IMR-90 (cell line): ENCODE results near the gene SPACDR. TPM values are rescaled to one million over a fixed set of nuclear protein-coding genes. Genes with fewer than 3 reads are reported as not detected.

ENCODE experiments used
- ATAC-seq: fragments of 200-7000 bp; cut with Tn5 transposase; 2 replicates; pipeline ENCODE4 v1.9.1; 2020; ENCODE audit warnings: low read depth, mild to moderate bottlenecking, moderate library complexity
- BruUV-seq: library from RNA; stranded (reverse); fragments of 400-500 nt; replicated peaks from 2 replicates; lab custom pipeline; 2021; lab: Mats Ljungman, UMichigan
- CTCF ChIA-PET: fragments of 300-600 bp; formaldehyde crosslinking; extraction: SDS; loops from one replicate; lab custom pipeline; 2021; ENCODE audit warnings: antibody characterized with exemption; lab: Yijun Ruan, JAX
- POLR2A ChIA-PET: fragments of 300-600 bp; sonication (Branson Sonifier 250); formaldehyde crosslinking; loops from one replicate; lab custom pipeline; 2022; ENCODE audit warnings: antibody characterized with exemption; ENCODE audit not compliant: unreplicated experiment; lab: Charles Lee
- DNase-seq: peaks from one replicate; pipeline ENCODE4 v3.0.0; 2013
- H2AFZ ChIP-seq: replicated peaks from 2 replicates; pipeline ENCODE3; 2013; ENCODE audit warnings: low read length, mild to moderate bottlenecking; ENCODE audit not compliant: poor library complexity
- H2AK5ac ChIP-seq: 2 replicates; pipeline ENCODE4 v1.6.1; 2013; ENCODE audit warnings: low read depth, low read length, inconsistent platforms
- H2AK9ac ChIP-seq: replicated peaks from 2 replicates; pipeline ENCODE3; 2013; ENCODE audit warnings: mild to moderate bottlenecking, low read depth, low read length, moderate library complexity; ENCODE audit not compliant: poor library complexity
- H2BK120ac ChIP-seq: 2 replicates; pipeline ENCODE4 v1.6.1; 2013; ENCODE audit warnings: low read depth, low read length, inconsistent platforms
- H2BK15ac ChIP-seq: 3 replicates; pipeline ENCODE4 v1.6.1; 2013; ENCODE audit warnings: low read depth, low read length, inconsistent platforms
- H2BK20ac ChIP-seq: 2 replicates; pipeline ENCODE4 v1.6.1; 2013; ENCODE audit warnings: low read depth, mild to moderate bottlenecking, inconsistent platforms, low read length, moderate library complexity
- H2BK5ac ChIP-seq: 2 replicates; pipeline ENCODE4 v1.6.1; 2013; ENCODE audit warnings: mild to moderate bottlenecking, low read depth, low read length, inconsistent platforms; ENCODE audit not compliant: poor library complexity, severe bottlenecking
- H3K14ac ChIP-seq: replicated peaks from 2 replicates; pipeline ENCODE4 v1.6.1; 2013; ENCODE audit warnings: low read depth, low read length, inconsistent platforms
- H3K18ac ChIP-seq: 2 replicates; pipeline ENCODE4 v1.6.1; 2013; ENCODE audit warnings: low read depth, low read length, control low read depth
- H3K23ac ChIP-seq: 2 replicates; pipeline ENCODE4 v1.6.1; 2013; ENCODE audit warnings: low read depth, low read length, inconsistent platforms
- H3K27ac ChIP-seq: 2 replicates; pipeline ENCODE4 v1.5.1; 2013; ENCODE audit warnings: mild to moderate bottlenecking, control low read depth, low read length; ENCODE audit not compliant: insufficient read depth
- H3K27me3 ChIP-seq: 2 replicates; pipeline ENCODE4 v1.6.1; 2013; ENCODE audit warnings: low read length; ENCODE audit not compliant: control insufficient read depth, insufficient read depth
- H3K36me3 ChIP-seq: 2 replicates; pipeline ENCODE4 v1.6.1; 2013; ENCODE audit warnings: low read length, mixed read lengths; ENCODE audit not compliant: control insufficient read depth, insufficient read depth
- H3K4ac ChIP-seq: 2 replicates; pipeline ENCODE4 v1.6.1; 2013; ENCODE audit warnings: low read depth, low read length, inconsistent platforms
- H3K4me1 ChIP-seq: 2 replicates; pipeline ENCODE4 v1.6.1; 2013; ENCODE audit warnings: low read length, mixed read lengths; ENCODE audit not compliant: control insufficient read depth, insufficient read depth
- H3K4me2 ChIP-seq: 2 replicates; pipeline ENCODE4 v1.6.1; 2013; ENCODE audit warnings: low read depth, mild to moderate bottlenecking, control low read depth, low read length, moderate library complexity
- H3K4me3 ChIP-seq: 2 replicates; pipeline ENCODE4 v1.5.1; 2013; ENCODE audit warnings: low read depth, mild to moderate bottlenecking, control low read depth, low read length, moderate library complexity; ENCODE audit not compliant: insufficient read depth
- H3K56ac ChIP-seq: 2 replicates; pipeline ENCODE4 v1.6.1; 2013; ENCODE audit warnings: low read length, inconsistent platforms; ENCODE audit not compliant: insufficient read depth; ENCODE audit errors: extremely low read depth
- H3K79me1 ChIP-seq, 2 experiments: 2 replicates each; pipeline ENCODE4 v1.6.1; 2013; ENCODE audit warnings: low read length in 2 of 2, inconsistent platforms in 1 of 2, low read depth in 1 of 2
- H3K9ac ChIP-seq: 2 replicates; pipeline ENCODE4 v1.6.1; 2013; ENCODE audit warnings: low read depth, low read length, control low read depth
- H3K9me1 ChIP-seq: 2 replicates; pipeline ENCODE4 v1.6.1; 2013; ENCODE audit warnings: low read length, inconsistent platforms; ENCODE audit not compliant: insufficient read depth
- H3K9me3 ChIP-seq: 2 replicates; pipeline ENCODE4 v1.6.1; 2013; ENCODE audit warnings: low read length; ENCODE audit not compliant: control insufficient read depth, insufficient read depth
- H4K20me1 ChIP-seq: 2 replicates; pipeline ENCODE4 v1.6.1; 2013; ENCODE audit warnings: low read length, inconsistent platforms; ENCODE audit not compliant: insufficient read depth
- H4K5ac ChIP-seq: 2 replicates; pipeline ENCODE4 v1.6.1; 2013; ENCODE audit warnings: mild to moderate bottlenecking, low read depth, low read length, control low read depth
- H4K8ac ChIP-seq, 2 experiments: 2 replicates each; pipeline ENCODE4 v1.6.1; 2013; ENCODE audit warnings: low read depth in 2 of 2, low read length in 2 of 2, control low read depth in 1 of 2, inconsistent platforms in 1 of 2
- H4K91ac ChIP-seq: 2 replicates; pipeline ENCODE4 v1.6.1; 2013; ENCODE audit warnings: low read depth, low read length, inconsistent platforms; ENCODE audit not compliant: insufficient read depth
- BHLHE40 ChIP-seq: fragments of 150-350 bp; IDR thresholded peaks from 2 replicates; pipeline ENCODE4 v1.6.1; 2016; ENCODE audit warnings: mild to moderate bottlenecking, low read depth, low read length
- CHD1 ChIP-seq: IDR thresholded peaks from 2 replicates; pipeline ENCODE4 v1.6.1; 2012; ENCODE audit warnings: low read depth, low read length, improper control_type of control experiment
- FOS ChIP-seq: fragments of 150-350 bp; IDR thresholded peaks from 2 replicates; pipeline ENCODE4 v1.6.1; 2016; ENCODE audit warnings: low read depth, low read length
- MAFK ChIP-seq: IDR thresholded peaks from 2 replicates; pipeline ENCODE4 v1.6.1; 2012; ENCODE audit warnings: low read depth, low read length, improper control_type of control experiment
- MAZ ChIP-seq: IDR thresholded peaks from 2 replicates; pipeline ENCODE4 v1.6.1; 2012; ENCODE audit warnings: low read depth, mild to moderate bottlenecking, low read length, improper control_type of control experiment, moderate library complexity, borderline replicate concordance
- MXI1 ChIP-seq: IDR thresholded peaks from 2 replicates; pipeline ENCODE4 v1.6.1; 2012; ENCODE audit warnings: low read depth, mild to moderate bottlenecking, low read length, moderate library complexity, borderline replicate concordance
- RCOR1 ChIP-seq: IDR thresholded peaks from 2 replicates; pipeline ENCODE4 v1.6.1; 2012; ENCODE audit warnings: mild to moderate bottlenecking, low read length, improper control_type of control experiment; ENCODE audit not compliant: insufficient replicate concordance
- RFX5 ChIP-seq: IDR thresholded peaks from 2 replicates; pipeline ENCODE4 v1.8.0; 2012; ENCODE audit warnings: low read depth, mild to moderate bottlenecking, low read length, moderate library complexity
- SMC3 ChIP-seq: fragments of 150-350 bp; IDR thresholded peaks from 2 replicates; pipeline ENCODE4 v1.6.1; 2016; ENCODE audit warnings: low read depth, mild to moderate bottlenecking, antibody characterized with exemption, low read length, moderate library complexity
- WGBS, 2 experiments: methylation state at CpG; one replicate each; pipeline versions ENCODE4 v1.1.5 to v1.1.7; 2013; ENCODE audit warnings: missing lambda C conversion rate in 2 of 2; ENCODE audit not compliant: insufficient read length in 1 of 2; ENCODE audit errors: extremely low coverage in 2 of 2; 5-methylcytosine and 5-hydroxymethylcytosine counted together
- dilution Hi-C: fragments of 300-500 bp; cut with HindIII; formaldehyde crosslinking; loops from one replicate; pipeline ENCODE4 v1.14.3; 2018; ENCODE audit warnings: low sequenced_read_pairs; ENCODE audit not compliant: unreplicated experiment
- in situ Hi-C: fragments of 300-500 bp; cut with MboI; formaldehyde crosslinking; loops from 3 replicates; pipeline ENCODE4 v1.14.3; 2019; ENCODE audit warnings: low sequenced_read_pairs, inconsistent platforms, mixed read lengths
- intact Hi-C: fragments of 100-400 bp; cut with micrococcal nuclease; formaldehyde crosslinking; loops from 2 replicates; pipeline ENCODE4 v1.10.0; 2022
- polyA plus RNA-seq, 3 experiments: library from polyadenylated mRNA; depleted of rRNA; stranded (reverse); fragments of >200 nt; gene quantifications; 2 replicates each; pipeline ENCODE4 v1.2.3, GENCODE V29; 2012; ENCODE audit warnings: low replicate concordance in 1 of 3
- total RNA-seq: library from RNA; depleted of rRNA; stranded (reverse); fragments of >200 nt; gene quantifications from 2 replicates; pipeline ENCODE4 v1.2.3, GENCODE V29; 2012
- TF ChIP-seq, protein P1 (sequence below): fragments of 150-350 bp; IDR thresholded peaks from 2 replicates; pipeline ENCODE4 v1.6.1; 2016; ENCODE audit warnings: low read depth, mild to moderate bottlenecking, low read length, moderate library complexity, borderline replicate concordance
- TF ChIP-seq, protein P2 (sequence below): fragments of 150-350 bp; IDR thresholded peaks from 2 replicates; pipeline ENCODE4 v1.6.1; 2017; ENCODE audit warnings: mild to moderate bottlenecking, antibody characterized with exemption, low read length, low read depth
- TF ChIP-seq, protein P3 (sequence below): conservative IDR thresholded peaks from 2 replicates; pipeline ENCODE4 v1.5.1; 2012; ENCODE audit warnings: mild to moderate bottlenecking, low read depth, low read length, improper control_type of control experiment

Gene SPACDR
- total and polyA plus RNA-seq, 2 of the 4 experiments (the other 2 are of a cell fraction) = 0.54 to 2.1 TPM

DNA sequence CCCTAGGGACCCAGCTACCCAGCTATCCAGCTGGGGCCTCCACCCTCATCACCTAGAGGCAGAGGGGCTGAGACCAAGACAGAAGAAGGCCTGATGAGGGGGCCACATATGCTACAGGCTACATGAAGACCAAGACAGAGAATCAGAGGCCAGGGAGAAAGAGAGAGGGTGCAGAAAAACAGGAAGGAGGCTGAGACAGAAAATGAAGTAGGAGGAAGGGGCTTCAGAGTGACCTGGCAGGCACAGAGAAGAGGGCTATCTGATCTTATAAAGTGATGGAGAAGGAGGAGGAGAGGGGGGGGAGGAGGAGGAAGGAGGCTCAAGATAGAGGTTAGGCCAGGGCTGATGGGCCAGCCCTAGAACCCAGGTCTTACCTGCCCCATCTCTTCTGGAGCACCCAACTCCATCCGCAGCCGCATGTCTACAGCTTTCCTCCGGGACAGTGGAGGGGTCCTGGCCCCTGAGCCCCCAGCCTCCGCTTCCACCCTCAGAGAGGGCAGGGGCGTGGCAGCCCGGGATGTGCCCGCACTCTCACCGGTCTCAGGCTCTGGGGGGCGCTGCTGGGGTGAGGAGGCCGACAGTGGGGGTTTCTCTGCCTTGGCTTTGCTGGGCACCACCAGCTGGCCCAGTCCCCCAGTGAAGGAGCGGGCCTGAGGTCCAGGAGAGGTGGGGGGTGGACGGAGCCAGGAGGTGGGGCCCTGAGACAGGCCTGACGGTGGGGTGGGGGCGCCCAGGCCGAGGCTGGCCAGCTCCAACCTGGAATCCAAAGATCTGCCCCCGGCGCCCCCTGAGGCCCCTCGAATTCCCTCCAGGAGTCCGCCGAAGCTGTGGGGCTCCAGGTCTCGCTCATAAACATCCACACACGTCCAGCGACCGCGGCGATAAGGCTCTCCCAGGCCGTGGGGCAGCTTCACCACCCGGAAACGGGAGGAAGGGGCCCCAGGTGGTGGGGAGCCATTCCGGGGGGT is 13.1 kb upstream of the SPACDR start:
- DNase-seq (no peak), ATAC-seq (peak; percentile 2; the same call in 1 of the 2 replicates)
- Histone ChIP-seq H3K27me3 (no peaks in the 10 kb centered on the region), H3K27ac (peak overlapping the region; percentile 80), H3K14ac (peak overlapping the region; percentile 37; the same call in 1 of the 2 replicates), H2BK20ac (no peak overlapping the region), H3K9me3 (no peaks in the 10 kb centered on the region), H4K91ac (no peak overlapping the region), H2BK120ac (no peak overlapping the region), H2AK5ac (no peak overlapping the region), H3K23ac (peak overlapping the region; percentile 63), H3K18ac (no peak overlapping the region), H3K4me3 (peak overlapping the region; percentile 91), H2AK9ac (peak overlapping the region; percentile 96), H3K4ac (peak overlapping the region; percentile 16; the same call in 1 of the 2 replicates), H4K20me1 (peaks cover 27% of the 10 kb centered on the region), H3K4me1 (peaks cover 16% of the 10 kb centered on the region), H3K4me2 (peak overlapping the region; percentile 93), H3K79me1 (peaks cover 25 to 51% of the 10 kb centered on the region in 2 experiments; a peak in 3 of 4 replicates), H4K5ac (no peak overlapping the region), H3K9ac (peak overlapping the region; percentile 92), H3K9me1 (no peaks in the 10 kb centered on the region), H2BK15ac (no peak overlapping the region), H2AFZ (peak overlapping the region; percentile 71), H2BK5ac (peak overlapping the region; percentile 82), H3K56ac (no peak overlapping the region), H4K8ac (no peak overlapping the region), H3K36me3 (peaks cover 27% of the 10 kb centered on the region; the same call in 1 of the 2 replicates)
- ChIA-PET POLR2A (no interaction called here), CTCF (interaction anchor here (0.9 kb wide), 1 partner anchor 11 kb away, joined by 3 read pairs; no protein-coding TSS in a partner anchor)
- in situ Hi-C loops (loop anchor here (10.0 kb wide), 1 partner anchor 198 kb away; the partner anchor contains the start of gene GNB2), intact Hi-C loops (loop anchor here (5.0 kb wide), 1 partner anchor 70 kb away; no protein-coding TSS in a partner anchor), dilution Hi-C loops (no loop called here)
- no TSS peak for BruUV-seq
- 0% methylated on average over 4 of the region's 30 CpGs; no CpG with 5 or more reads in 1 of the 2 experiments for WGBS, 2 experiments
- TF ChIP-seq FOS (no peak), MXI1 (no peak), BHLHE40 (no peak), SMC3 (peak; percentile 26; the same call in 1 of the 2 replicates), MAZ (no peak), RCOR1 (no peak), MAFK (no peak), CHD1 (no peak), RFX5 (no peak)
- TF ChIP-seq, protein P1, sequence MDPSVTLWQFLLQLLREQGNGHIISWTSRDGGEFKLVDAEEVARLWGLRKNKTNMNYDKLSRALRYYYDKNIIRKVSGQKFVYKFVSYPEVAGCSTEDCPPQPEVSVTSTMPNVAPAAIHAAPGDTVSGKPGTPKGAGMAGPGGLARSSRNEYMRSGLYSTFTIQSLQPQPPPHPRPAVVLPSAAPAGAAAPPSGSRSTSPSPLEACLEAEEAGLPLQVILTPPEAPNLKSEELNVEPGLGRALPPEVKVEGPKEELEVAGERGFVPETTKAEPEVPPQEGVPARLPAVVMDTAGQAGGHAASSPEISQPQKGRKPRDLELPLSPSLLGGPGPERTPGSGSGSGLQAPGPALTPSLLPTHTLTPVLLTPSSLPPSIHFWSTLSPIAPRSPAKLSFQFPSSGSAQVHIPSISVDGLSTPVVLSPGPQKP = no peak
- TF ChIP-seq, protein P2, sequence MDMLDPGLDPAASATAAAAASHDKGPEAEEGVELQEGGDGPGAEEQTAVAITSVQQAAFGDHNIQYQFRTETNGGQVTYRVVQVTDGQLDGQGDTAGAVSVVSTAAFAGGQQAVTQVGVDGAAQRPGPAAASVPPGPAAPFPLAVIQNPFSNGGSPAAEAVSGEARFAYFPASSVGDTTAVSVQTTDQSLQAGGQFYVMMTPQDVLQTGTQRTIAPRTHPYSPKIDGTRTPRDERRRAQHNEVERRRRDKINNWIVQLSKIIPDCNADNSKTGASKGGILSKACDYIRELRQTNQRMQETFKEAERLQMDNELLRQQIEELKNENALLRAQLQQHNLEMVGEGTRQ = no peak
- TF ChIP-seq, protein P3, sequence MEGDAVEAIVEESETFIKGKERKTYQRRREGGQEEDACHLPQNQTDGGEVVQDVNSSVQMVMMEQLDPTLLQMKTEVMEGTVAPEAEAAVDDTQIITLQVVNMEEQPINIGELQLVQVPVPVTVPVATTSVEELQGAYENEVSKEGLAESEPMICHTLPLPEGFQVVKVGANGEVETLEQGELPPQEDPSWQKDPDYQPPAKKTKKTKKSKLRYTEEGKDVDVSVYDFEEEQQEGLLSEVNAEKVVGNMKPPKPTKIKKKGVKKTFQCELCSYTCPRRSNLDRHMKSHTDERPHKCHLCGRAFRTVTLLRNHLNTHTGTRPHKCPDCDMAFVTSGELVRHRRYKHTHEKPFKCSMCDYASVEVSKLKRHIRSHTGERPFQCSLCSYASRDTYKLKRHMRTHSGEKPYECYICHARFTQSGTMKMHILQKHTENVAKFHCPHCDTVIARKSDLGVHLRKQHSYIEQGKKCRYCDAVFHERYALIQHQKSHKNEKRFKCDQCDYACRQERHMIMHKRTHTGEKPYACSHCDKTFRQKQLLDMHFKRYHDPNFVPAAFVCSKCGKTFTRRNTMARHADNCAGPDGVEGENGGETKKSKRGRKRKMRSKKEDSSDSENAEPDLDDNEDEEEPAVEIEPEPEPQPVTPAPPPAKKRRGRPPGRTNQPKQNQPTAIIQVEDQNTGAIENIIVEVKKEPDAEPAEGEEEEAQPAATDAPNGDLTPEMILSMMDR = peak; percentile 41
